D721Med (cell line): ENCODE data around the gene USP48.
"Not testable (repeated sequence)": the region's sequence is repeated elsewhere in the genome, so short reads cannot be mapped to it uniquely, and the experiment has no call there.

Experiments used
- DNase-seq: peaks from one replicate; pipeline ENCODE4 v3.0.0; 2011; ENCODE audit warnings: low spot score; ENCODE audit not compliant: insufficient read length
- FAIRE-seq: peaks from 2 replicates; lab custom pipeline; 2011; peaks lifted over from hg19 to GRCh38; lab: Jason Lieb, UNC
- TF ChIP-seq, protein P1 (sequence below): IDR thresholded peaks from 2 replicates; pipeline ENCODE4 v1.5.1; 2012; ENCODE audit warnings: mild to moderate bottlenecking, control low read depth; ENCODE audit not compliant: insufficient read depth; ENCODE audit errors: missing control alignments

Gene USP48

DNA sequence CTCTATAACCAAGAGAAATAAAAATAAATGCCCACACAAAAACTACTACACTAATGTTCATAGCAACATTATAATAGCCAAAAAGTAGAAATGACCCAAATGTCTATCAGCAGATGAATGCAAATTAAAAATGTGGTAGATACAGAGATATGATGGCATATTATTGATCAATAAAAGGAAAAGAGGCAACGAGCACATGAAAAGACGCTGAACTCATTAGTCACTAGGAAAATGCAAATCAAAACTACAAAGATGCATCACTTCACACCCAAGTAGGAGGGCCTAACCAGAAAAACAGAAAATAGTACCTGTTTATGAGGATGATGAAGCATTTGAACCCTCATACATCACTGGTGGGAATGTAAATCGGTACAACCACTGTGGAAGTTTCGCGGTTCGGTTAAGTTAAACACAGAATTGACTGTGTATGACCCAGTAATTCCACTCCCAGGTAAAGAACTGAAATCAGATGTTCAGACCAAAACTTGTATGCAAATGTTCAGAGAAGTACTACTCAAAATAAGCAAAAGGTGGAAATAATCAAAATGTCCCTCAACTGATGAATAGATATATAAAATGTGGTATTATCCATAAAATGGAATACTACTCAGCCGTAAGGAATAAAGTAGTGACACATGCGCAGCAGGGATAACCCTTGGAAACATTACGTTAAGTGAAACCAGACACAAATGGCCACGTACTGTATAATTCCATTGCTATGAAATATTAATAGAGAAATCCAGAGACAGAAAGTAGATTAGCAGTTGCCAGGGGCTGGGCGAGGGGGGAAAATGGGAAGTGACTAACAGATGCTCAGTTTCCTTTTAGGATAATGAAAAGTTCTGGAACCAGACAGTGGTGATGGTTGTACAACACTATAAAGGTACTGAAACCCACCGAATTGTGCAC, 3.1 kb downstream of the USP48 start:
- TF ChIP-seq, protein P1, sequence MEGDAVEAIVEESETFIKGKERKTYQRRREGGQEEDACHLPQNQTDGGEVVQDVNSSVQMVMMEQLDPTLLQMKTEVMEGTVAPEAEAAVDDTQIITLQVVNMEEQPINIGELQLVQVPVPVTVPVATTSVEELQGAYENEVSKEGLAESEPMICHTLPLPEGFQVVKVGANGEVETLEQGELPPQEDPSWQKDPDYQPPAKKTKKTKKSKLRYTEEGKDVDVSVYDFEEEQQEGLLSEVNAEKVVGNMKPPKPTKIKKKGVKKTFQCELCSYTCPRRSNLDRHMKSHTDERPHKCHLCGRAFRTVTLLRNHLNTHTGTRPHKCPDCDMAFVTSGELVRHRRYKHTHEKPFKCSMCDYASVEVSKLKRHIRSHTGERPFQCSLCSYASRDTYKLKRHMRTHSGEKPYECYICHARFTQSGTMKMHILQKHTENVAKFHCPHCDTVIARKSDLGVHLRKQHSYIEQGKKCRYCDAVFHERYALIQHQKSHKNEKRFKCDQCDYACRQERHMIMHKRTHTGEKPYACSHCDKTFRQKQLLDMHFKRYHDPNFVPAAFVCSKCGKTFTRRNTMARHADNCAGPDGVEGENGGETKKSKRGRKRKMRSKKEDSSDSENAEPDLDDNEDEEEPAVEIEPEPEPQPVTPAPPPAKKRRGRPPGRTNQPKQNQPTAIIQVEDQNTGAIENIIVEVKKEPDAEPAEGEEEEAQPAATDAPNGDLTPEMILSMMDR, result no peak
- FAIRE-seq (no peak), DNase-seq (no peak)

DNA sequence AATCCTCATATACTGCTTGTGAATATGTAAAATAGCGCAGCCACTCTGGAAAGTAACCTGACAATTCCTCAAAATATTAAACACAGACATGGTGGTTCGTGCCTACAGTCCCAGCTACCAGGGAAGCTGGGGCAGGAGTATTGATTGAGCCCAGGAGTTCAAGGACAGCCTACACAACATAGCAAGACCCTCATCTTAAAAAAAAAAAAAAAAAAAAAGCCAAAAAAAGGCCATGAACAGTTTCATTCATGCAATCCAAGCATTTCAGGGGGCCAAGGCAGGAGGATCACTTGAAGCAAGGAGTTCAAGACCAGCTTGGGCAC, 4.6 kb downstream of the USP48 start:
- no peak for FAIRE-seq
- DNase-seq, result no peak
- TF ChIP-seq, protein P1, result no peak

DNA sequence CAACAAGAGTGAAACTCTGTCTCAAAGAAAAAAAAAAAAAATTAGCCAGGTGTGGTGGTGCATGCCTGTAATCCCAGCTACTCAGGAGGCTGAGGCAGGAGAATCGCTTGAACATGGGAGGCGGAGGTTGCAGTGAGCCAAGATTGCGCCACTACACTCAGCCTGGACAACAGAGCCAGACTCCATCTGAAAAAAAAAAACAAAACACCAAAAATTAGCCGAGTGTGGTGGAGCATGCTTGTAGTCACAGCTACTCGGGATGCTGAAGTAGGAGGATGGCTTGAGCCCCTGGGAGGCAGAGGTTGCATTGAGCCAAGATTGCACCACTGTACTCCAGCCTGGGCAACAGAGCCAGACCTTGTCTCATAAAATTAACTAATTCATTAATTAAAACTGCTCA, 6.0 kb downstream of the USP48 start:
- not testable (repeated sequence) for FAIRE-seq, DNase-seq

DNA sequence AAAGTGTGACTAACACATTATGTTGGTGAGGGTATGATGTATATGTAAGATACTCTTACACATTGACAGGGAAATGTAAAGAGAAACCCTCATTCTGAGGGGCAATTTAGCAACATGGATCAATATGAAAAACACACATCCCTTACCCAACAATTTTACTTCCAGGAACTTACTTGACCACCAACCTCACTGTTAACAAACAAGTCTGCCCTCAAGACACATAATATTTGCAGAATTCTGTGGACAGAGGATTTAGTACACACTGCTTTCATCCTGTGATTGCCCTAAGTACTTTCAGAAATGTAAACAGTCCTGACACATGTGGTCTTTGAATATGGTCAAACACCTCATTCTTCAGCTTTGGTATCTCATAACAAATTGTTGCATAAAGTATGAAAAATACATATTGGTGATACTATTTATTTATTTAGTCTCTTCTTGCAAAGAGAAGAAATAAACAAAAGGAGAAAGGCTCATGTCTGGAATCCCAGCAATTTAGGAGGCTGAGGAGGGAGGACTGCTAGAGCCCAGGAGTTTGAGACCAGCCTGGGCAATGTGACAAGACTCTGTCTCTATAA, 6.9 kb downstream of the USP48 start:
- DNase-seq (no peak), FAIRE-seq (no peak)
- TF ChIP-seq, protein P1, result no peak

DNA sequence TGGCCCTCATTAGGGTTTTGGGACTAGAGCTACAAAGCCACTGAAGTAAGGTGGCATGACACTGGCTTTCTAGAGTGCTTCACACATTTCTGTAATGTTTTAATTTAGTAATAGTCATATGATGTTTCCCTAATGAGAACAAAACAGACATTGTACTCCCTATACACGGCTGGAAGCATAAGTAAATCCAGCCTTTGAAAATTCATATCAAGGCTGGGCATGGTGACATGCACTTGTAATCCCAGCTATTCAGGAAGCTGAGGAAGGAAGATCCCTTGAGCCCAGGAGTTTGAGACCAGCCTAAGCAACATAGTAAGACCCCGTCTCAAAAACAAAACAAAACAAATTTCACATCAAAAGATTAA, 7.4 kb downstream of the USP48 start:
- TF ChIP-seq, protein P1, result no peak
- FAIRE-seq, result no peak
- DNase-seq, result no peak

DNA sequence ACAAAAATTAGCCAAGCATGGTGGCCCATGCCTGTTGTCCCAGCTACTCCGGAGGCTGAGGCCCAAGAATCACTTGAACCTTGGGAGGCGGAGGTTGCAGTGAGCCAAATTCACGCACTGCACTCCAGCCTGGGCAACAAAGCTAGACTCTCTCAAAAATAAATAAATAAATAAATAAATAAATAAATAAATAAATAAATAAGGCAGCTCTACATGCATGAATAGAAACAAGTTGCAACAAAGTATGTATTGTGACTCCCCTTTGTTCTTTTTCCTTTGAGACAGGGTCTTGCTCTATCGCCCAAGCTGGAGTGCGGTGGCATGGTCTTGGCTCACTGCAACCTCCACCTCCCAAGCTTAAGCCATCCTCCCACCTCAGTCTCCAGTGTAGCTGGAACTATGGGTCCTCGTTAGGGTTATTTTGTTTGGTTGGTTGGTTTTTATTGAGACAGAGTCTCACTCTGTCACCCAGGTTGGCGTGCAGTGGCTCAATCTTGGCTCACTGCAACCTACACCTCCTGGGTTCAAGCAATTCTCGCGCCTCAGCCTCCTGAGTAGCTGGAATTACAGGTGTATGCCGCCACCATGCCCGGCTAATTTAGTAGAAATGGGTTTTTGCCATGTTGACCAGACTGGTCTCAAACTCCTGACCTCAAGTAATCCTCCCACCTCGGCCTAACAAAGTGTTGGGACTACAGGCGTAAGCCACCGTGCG, 8.0 kb downstream of the USP48 start:
- DNase-seq (no peak), FAIRE-seq (no peak)
- TF ChIP-seq, protein P1, result no peak

DNA sequence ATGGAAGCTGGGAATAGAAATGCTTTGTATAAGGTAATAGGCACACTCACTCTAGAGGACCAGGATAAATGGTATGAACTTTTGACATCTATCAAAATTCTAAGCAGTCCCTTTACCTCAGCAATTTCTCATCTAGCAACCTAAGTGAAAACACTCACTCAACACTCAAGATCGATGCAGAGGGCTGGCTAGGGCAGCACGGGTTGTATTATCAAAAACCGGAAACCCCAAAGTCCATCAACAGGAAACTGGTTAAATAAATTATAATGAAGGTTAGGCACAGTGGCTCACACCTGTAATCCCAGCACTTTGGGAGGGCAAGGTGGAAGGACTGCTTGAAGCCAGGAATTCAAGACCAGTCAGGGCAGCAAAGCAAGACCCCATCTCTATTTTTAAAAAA, 9.4 kb downstream of the USP48 start:
- TF ChIP-seq, protein P1, result no peak
- FAIRE-seq (no peak), DNase-seq (no peak)

DNA sequence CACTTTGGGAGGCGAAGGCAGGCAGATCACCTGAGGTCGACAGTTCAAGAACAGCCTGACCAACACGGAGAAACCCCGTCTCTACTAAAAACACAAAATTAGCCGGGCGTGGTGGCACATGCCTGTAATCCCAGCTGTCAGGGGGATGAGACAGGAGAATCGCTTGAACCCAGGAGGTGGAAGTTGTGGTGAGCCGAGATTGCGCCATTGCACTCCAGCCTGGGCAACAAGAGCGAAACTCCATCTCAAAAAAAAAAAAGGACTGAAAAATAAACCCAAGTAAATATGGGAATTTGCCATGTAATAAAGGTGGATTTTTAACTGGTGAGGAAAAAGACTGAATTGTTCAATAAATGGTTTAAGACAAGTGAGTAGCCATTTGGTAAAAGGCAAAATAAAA, 11.3 kb downstream of the USP48 start:
- not testable (repeated sequence) for DNase-seq, FAIRE-seq

DNA sequence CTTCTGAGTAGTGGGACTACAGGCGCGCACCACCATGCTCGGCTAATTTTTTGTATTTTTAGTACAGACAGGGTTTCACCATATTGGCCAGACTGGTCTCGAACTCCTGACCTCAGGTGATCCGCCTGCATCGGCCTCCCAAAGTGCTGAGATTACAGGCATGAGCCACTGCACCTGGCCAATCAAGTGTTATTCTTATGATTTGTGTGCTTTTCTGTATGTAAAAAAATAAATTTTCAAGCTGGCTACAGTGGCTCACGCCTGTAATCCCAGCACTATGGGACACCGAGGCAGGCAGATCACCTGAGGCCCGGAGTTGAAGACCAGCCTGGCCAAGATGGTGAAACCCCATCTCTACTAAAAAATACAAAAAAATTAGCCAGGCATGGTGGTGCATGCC, 12.3 kb downstream of the USP48 start:
- DNase-seq, FAIRE-seq: not testable (repeated sequence)
